Activated naive CD8-positive, alpha-beta T cell treated with anti-CD3 and anti-CD28 coated beads, Interleukin-2, amount 50 U/mL, for 16 hours (primary cell): ENCODE results near the gene POTEG.
"Not testable (repeated sequence)": the region's sequence is repeated elsewhere in the genome, so short reads cannot be mapped to it uniquely, and the experiment has no call there.

Experiments
- DNase-seq: peaks from one replicate; pipeline ENCODE4 v3.0.0-alpha.2; 2020; ENCODE audit warnings: low read depth, low spot score

The POTEG gene

GRCh38 chr14:19434241-19434640, at the start of gene POTEG:
Gene POTEG (minus strand): TSS chr14:19434341. CDS start chr14:19434289, 52 bp downstream.
- not testable (repeated sequence) for DNase-seq

- not testable (repeated sequence) for DNase-seq
Observed at GRCh38 chr14:19482093-19482492, 48.0 kb upstream of the POTEG start.

GRCh38 chr14:19481421-19481820, 47.3 kb upstream of the POTEG start:
- DNase-seq = not testable (repeated sequence)

- DNase-seq = not testable (repeated sequence)
Observed at GRCh38 chr14:19480491-19480890, 46.4 kb upstream of the POTEG start.

- not testable (repeated sequence) for DNase-seq
Observed at GRCh38 chr14:19445761-19446160, 11.6 kb upstream of the POTEG start.

GRCh38 chr14:19439826-19440225, 5.7 kb upstream of the POTEG start:
- DNase-seq = not testable (repeated sequence)

- DNase-seq = not testable (repeated sequence)
Observed at GRCh38 chr14:19439219-19439618, 5.1 kb upstream of the POTEG start.

GRCh38 chr14:19437126-19437443, 2.9 kb upstream of the POTEG start:
- DNase-seq = not testable (repeated sequence)

- not testable (repeated sequence) for DNase-seq
Observed at GRCh38 chr14:19436311-19437125, 2.4 kb upstream of the POTEG start.

- not testable (repeated sequence) for DNase-seq
Observed at GRCh38 chr14:19435852-19436251, 1.7 kb upstream of the POTEG start.

GRCh38 chr14:19434891-19435290, 750 bp upstream of the POTEG start:
- DNase-seq = not testable (repeated sequence)

- not testable (repeated sequence) for DNase-seq
Observed at GRCh38 chr14:19433765-19434164, 376 bp downstream of the POTEG start.

- DNase-seq = not testable (repeated sequence)
Observed at GRCh38 chr14:19408519-19408918, 25.6 kb downstream of the POTEG start.

- not testable (repeated sequence) for DNase-seq
Observed at GRCh38 chr14:19402097-19402496, 32.0 kb downstream of the POTEG start.

GRCh38 chr14:19394727-19395126, 39.4 kb downstream of the POTEG start:
- not testable (repeated sequence) for DNase-seq

- not testable (repeated sequence) for DNase-seq
Observed at GRCh38 chr14:19390230-19390629, 43.9 kb downstream of the POTEG start.

- DNase-seq = not testable (repeated sequence)
Observed at GRCh38 chr14:19388741-19389140, 45.4 kb downstream of the POTEG start.

GRCh38 chr14:19386996-19387395, 47.1 kb downstream of the POTEG start:
- not testable (repeated sequence) for DNase-seq

GRCh38 chr14:19386309-19386708, 47.8 kb downstream of the POTEG start:
- DNase-seq = not testable (repeated sequence)

GRCh38 chr14:19384088-19384781, 49.9 kb downstream of the POTEG start:
- DNase-seq = not testable (repeated sequence)

- not testable (repeated sequence) for DNase-seq
Observed at GRCh38 chr14:19383008-19383584, 51.0 kb downstream of the POTEG start.

- DNase-seq = not testable (repeated sequence)
Observed at GRCh38 chr14:19380137-19380536, 54.0 kb downstream of the POTEG start.
